Measurements from ENCODE around the gene RND3. TPM values are rescaled to one million over a fixed set of nuclear protein-coding genes. Genes with fewer than 3 reads are reported as not detected.

The RND3 gene
- total RNA-seq, 4 donors from 2014 or later: 21.8 to 73.5 (median 26.3) TPM

DNA sequence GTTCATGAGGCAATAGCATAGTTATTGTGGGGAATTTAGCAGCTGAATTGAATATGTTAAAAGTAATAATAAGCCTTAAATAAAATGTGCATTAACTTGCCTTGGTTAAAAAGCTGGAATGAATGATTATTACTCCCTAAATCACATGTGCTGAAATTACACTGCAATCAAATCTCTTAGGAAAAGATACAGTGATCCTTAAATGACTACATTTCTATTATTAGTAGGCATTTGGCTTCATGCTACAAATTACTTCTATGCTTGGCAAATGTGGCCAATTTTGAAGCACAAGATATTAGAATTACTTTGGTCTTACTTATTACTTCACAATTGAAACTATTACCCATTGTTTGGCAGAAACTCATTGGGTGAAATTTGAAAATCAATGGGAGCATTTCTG, 5.4 kb downstream of the RND3 start:
- no peaks in the 10 kb centered on the region for H3K9me3 ChIP-seq
- peaks cover 0 to 79% (median 51%) of the 10 kb centered on the region in 4 donors for H3K4me1 ChIP-seq
- TF ChIP-seq, protein P1, sequence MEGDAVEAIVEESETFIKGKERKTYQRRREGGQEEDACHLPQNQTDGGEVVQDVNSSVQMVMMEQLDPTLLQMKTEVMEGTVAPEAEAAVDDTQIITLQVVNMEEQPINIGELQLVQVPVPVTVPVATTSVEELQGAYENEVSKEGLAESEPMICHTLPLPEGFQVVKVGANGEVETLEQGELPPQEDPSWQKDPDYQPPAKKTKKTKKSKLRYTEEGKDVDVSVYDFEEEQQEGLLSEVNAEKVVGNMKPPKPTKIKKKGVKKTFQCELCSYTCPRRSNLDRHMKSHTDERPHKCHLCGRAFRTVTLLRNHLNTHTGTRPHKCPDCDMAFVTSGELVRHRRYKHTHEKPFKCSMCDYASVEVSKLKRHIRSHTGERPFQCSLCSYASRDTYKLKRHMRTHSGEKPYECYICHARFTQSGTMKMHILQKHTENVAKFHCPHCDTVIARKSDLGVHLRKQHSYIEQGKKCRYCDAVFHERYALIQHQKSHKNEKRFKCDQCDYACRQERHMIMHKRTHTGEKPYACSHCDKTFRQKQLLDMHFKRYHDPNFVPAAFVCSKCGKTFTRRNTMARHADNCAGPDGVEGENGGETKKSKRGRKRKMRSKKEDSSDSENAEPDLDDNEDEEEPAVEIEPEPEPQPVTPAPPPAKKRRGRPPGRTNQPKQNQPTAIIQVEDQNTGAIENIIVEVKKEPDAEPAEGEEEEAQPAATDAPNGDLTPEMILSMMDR (IDR thresholded peaks at IDR 0.05): no peak
- TF ChIP-seq POLR2A (IDR thresholded peaks at IDR 0.05): no peak
- TF ChIP-seq EP300 (IDR thresholded peaks at IDR 0.05): no peak
- H3K4me3 ChIP-seq: no peak overlapping the region
- H3K27ac ChIP-seq: peak overlapping the region in 2 of 4 donors; percentile 43 to 99
- H3K36me3 ChIP-seq: no peaks in the 10 kb centered on the region
- no peaks in the 10 kb centered on the region for H3K27me3 ChIP-seq
- DNase-seq (ENCODE audit: low spot score in 2 of 2): no peak

DNA sequence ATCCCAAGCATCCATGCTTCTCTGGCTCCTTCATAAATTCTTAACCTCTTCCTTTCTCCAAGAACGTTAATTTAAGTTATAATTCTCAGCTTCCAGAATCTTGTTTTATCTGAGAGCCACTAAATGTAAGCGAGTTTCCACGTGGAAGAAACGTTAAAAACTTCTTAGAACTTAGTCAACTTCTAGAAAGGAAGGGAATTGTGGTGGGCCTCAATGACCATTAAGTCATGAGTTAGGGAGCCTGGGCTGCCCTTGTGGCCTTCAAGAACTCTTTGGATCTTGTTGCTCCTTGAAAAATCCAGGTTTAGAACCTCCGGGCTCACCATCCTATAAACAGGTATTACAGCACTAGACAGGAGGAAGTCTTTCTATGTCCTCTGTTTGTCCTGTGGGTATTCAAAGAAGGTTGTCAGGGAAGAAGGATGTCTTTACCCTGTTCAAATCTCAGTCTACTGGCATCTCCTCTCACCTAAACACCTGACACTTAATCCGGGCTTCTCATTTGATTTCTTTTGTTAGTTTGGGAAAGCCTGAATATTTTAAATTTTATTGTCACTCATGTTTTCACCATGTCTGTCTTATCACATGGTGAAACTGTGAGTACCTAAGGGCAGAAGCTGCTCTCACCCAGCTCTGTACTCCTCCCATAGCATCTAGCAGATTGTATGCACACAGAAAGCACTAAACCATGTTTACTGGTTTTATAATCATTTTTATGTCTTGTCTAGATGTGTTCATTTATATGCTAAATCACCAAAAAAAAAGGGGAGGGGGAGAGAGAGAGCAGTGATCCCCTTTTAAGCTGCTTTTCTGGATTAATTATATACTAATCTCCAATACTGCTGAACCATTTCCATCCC, 6.3 kb downstream of the RND3 start:
- H3K27me3 ChIP-seq: no peaks in the 10 kb centered on the region
- peak overlapping the region in 2 of 4 donors; percentile 43 to 99 for H3K27ac ChIP-seq
- no peaks in the 10 kb centered on the region for H3K9me3 ChIP-seq
- H3K4me3 ChIP-seq: no peak overlapping the region
- DNase-seq (ENCODE audit: low spot score in 2 of 2): no peak
- WGBS, 2 donors: 86 to 88% methylated on average over 6 of the region's 6 CpGs
- TF ChIP-seq, protein P1 (IDR thresholded peaks at IDR 0.05): no peak
- no peak for TF ChIP-seq POLR2A (IDR thresholded peaks at IDR 0.05)
- no peak for TF ChIP-seq EP300 (IDR thresholded peaks at IDR 0.05)
- peaks cover 0 to 88% (median 56%) of the 10 kb centered on the region in 4 donors for H3K4me1 ChIP-seq
- H3K36me3 ChIP-seq: no peaks in the 10 kb centered on the region

DNA sequence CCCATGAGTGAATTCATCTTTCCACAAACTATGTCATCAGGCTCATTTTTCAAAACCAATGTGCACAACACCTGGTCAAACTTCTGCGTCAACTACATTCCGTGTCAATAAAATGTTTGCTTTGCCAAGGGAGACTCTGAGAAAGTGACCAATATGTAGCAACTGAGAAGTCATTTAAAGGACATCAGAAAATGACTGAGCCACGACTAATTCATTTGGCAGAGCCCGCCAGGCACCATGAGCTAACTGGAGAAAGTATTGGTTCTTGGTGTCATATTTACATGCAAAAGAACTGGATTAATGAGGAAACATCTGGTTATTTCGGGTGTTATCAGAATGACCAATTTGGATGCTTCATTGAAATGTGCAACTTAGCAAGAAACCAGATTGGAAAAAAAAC, 7.2 kb downstream of the RND3 start:
- WGBS, 2 donors: 42 to 74% methylated on average over 5 of the region's 5 CpGs

DNA sequence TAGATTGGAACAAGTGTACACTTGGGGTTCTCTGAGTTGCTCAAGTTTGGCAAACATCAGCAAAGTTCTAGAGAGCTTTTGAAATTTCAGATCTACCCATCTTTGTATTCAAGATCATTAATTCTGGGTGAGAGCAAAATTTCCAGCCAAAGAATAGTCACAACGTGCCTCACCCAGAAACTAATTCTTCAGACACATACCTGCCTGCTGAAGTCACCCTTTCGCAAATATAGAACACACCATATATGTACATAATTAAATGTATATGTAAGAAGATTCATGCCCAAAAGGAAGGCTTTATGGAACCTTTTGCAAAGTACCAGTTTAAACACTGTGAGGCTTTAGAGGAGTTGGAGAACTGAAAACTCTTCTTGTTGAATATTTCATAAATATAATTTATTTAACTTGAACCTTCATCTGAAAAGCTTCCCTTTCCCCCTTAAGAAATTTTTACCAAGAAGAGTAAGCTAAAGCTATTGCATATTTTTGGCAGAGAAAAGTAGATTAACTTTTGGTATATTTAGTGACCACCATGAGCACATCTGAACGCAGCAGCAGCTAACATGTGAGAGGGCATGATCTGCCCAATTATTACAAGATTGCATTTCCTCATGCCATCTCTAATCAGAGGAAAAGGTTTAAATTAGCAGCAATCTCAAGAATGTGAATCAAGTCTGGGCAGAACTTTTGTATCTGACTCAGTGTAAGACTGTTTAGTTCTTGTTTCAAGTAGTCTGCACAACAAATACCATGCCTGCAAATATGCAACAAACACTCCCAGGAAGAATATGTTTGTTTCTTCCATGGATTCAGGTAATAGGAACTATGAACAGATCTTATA, 8.2 kb downstream of the RND3 start:
- WGBS, 2 donors: 55 to 65% methylated on average over 3 of the region's 3 CpGs
- no peak for DNase-seq (ENCODE audit: low spot score in 2 of 2)
- Histone ChIP-seq H3K27me3 (no peaks in the 10 kb centered on the region), H3K4me1 (peaks cover 0 to 100% (median 68%) of the 10 kb centered on the region in 4 donors), H3K36me3 (no peaks in the 10 kb centered on the region), H3K4me3 (no peak overlapping the region), H3K27ac (peak overlapping the region in 2 of 4 donors; percentile 80 to 99), H3K9me3 (no peaks in the 10 kb centered on the region)
- no peak for TF ChIP-seq EP300 (IDR thresholded peaks at IDR 0.05)
- TF ChIP-seq, protein P1 (IDR thresholded peaks at IDR 0.05): no peak
- TF ChIP-seq POLR2A (IDR thresholded peaks at IDR 0.05): no peak

More for the DNA sequence above, 7.2 kb downstream of the RND3 start:
- TF ChIP-seq, protein P1 (IDR thresholded peaks at IDR 0.05): no peak
- TF ChIP-seq EP300 (IDR thresholded peaks at IDR 0.05): no peak
- TF ChIP-seq POLR2A (IDR thresholded peaks at IDR 0.05): no peak
- H3K27me3 ChIP-seq: no peaks in the 10 kb centered on the region
- no peaks in the 10 kb centered on the region for H3K36me3 ChIP-seq
- H3K27ac ChIP-seq: peak overlapping the region in 2 of 4 donors; percentile 16 to 99
- H3K4me1 ChIP-seq: peaks cover 0 to 98% (median 61%) of the 10 kb centered on the region in 4 donors
- H3K9me3 ChIP-seq: no peaks in the 10 kb centered on the region
- no peak overlapping the region for H3K4me3 ChIP-seq
- no peak for DNase-seq (ENCODE audit: low spot score in 2 of 2)

Measured in tibial nerve (tissue), 4 donors.